DMS79 treated with DMSO at 0.1 percent for 48 hours (cell line): ENCODE data around the gene SV2C.
"Not testable (repeated sequence)": the region's sequence is repeated elsewhere in the genome, so short reads cannot be mapped to it uniquely, and the experiment has no call there.

Experiments
- DNase-seq: peaks from one replicate; lab custom pipeline; 2025; lab: John Stamatoyannopoulos, UW

Gene SV2C

DNA sequence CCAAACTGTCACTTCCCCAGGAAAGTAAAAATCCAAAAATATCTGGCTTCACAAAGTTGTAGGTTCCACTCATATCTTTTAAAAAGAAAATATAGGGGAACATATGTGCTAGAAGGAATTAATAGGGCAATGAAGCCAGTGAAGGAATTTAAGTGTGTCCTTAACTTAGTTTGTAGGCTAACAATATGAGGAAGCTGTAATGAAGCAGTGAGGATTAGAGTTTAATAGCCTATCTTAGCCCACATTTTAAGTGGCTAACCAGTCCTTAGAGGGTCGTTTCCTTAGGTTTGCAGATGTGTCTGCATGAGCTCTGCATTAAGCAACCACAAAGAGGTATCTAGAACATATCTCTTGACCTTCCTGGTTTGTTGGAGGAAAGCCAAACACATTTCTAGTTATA lies 218.7 kb downstream of the SV2C start:
- DNase-seq: not testable (repeated sequence)

DNA sequence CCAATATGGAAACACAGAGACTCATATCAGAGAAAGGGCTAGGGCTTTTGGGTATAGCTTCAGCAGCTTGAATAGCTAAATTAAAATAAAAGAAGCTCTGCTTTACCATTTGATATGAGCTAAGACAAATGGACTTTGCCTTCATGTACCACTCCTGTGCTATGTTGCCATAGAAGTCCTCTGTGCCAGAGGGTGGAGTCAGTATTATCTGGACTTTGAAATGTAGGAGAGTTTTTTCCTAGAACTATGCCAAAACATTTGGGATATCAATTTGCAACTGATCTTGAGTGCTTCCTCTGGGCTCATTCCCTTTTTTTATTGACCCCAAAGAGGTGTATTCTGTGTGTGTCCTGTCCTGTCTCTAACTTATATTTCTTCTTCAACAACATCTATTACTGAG lies 219.5 kb downstream of the SV2C start:
- not testable (repeated sequence) for DNase-seq

DNA sequence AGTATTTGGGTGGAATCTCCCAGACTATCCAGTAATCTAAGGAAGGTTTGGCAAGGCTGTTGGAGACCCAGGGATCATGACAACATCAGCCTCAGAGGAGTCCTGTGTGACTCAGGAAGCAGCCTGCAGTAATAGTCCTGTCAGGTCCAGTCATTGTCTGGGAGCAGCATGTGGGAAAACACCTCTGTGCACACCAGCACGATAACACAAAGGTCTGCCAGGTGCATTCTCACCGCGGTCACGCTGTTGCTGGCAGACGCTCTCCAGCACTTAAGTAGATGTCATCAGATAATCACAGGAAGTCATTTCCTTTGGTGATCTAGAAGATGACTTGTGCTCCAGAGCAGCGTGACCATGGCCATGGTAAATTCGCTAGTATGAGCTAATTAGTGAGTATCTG lies 220.7 kb downstream of the SV2C start:
- no peak for DNase-seq

DNA sequence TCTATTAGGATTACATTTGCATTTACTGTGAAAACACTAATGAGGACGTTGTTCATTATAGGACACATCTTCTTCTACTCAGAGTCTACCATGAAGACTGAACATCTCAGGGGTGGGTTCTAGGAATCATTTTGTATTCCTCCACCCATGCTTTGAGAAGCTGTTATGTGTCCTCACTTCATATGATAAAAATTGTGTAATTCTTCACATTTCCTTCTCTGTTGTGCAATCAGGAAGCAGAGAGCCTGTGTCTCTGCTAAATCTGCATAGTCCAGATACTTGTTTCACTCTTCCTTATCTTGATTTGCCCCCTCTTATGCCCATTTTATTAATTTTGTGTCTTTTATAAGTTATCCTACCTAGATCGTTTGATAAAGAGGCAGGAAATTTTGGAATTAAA lies 222.1 kb downstream of the SV2C start:
- no peak for DNase-seq

DNA sequence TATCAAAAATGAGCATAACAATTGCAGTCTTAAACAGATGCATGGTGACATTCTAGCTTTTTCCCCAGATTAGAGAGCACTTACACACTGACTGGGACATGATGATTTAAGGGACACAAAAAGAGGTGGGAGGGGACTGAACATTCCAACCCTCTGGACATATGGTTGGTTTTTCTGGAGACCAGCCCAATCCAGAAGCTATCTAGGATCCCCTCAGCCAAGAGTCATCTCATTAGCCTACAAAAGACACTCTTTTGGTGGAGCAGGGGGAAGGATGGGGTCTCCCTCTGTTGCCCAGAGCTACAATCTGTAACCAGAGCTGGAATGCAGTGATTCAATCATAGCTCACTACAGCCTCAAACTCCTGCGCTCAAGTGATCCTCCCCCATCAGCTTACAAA lies 222.6 kb downstream of the SV2C start:
- no peak for DNase-seq

DNA sequence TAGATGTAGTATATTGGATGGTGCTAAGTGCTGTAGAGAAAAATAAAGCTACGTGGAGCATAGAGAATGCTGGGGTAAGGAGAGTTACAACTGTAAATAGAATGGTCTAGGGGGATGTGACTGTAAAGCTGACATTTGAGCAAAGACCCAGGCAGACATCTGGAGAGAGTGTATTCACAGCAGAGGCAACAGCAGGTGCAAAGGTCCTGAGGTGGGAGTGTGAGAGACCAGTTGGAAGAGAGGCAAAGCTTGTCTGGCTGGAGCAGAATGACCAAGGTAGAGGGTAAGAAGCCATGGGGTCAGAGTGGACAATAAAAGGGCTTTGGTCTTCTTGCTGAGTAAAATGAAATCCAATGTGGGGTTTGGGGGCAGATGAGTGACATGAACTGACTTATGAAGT lies 227.0 kb downstream of the SV2C start:
- DNase-seq: no peak

DNA sequence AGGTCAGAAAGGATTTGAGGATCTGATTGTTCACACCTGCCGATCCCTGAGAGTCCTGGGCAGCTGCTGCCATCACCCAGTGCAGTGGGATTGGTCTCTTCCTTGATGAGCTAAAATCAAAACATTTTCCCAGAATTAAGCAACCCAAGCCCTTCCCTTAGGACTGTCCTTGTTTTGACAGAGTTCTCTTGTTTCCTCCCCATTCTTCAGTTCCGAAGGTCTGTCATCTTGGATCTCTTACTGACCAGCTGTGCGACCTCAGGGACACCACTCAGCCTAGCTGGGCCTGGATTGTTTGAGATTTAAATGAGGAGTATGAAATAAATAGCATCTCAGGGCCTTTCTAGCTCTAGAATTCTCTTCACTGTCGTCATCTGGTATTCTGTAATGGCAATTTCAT lies 229.6 kb downstream of the SV2C start:
- no peak for DNase-seq

DNA sequence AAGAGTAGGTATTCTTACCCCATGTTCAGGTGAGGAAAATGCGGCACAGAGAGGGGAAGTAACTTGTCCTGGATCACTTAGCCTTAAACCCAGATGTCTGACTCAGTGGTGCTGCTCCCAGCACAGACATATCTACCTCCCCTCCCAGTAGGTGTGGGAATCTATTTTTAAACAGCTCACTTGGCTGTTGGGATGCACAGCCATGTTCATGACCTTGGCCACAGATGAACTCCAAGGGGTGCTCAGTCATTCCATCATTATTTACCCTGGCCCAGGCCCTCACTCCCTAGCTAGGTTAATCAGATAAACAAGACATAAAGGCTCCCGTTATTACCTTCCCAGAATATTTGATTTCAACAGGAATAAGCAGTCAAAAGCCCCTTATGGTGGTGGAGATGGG lies 231.5 kb downstream of the SV2C start:
- DNase-seq: no peak

DNA sequence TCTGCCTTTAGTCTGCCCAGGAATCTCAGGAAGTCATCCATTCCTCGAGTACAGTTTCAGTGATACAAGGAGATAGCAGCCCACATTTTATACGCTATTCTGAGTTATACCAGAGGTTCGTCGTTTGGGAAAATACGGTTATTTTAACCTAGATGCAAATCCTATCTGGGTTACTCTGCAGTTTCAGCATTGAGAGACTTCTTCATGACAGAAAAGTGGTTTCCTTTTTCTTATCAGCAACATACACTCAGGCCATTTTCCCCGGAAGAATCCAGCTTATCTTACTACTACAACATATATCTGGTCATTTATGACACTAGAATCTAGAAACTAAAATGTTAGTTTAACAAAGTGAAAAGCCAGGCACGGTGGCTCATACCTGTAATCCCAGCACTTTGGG lies 236.5 kb downstream of the SV2C start:
- no peak for DNase-seq

DNA sequence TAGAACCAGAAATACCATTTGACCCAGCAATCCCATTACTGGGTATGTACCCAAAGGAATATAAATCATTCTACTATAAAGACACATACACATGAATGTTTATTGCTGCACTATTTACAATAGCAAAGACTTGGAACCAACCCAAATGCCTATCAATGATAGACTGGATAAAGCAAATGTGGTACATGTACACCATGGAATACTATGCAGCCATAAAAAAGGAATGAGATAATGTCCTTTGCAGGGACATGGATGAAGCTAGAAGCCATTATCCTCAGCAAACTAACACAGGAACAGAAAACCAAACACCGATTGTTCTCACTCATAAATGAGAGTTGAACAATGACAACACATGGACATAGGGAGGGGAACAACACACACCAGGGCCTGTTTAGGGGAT lies 240.3 kb downstream of the SV2C start:
- not testable (repeated sequence) for DNase-seq

DNA sequence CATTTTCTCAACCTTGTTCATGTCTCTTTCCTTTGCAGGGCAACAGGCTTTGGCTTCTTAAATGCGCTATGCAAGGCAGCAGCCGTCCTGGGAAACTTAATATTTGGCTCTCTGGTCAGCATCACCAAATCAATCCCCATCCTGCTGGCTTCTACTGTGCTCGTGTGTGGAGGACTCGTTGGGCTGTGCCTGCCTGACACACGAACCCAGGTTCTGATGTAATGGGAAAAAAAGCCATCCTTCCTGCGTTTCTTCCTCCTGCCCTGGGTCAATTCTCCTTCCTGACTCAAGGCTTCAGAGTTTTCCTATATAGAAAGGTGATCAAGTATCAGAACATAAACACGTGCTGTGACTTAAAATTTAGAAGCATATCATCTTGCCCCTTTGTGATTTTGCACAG lies 242.1 kb downstream of the SV2C start:
- no peak for DNase-seq

DNA sequence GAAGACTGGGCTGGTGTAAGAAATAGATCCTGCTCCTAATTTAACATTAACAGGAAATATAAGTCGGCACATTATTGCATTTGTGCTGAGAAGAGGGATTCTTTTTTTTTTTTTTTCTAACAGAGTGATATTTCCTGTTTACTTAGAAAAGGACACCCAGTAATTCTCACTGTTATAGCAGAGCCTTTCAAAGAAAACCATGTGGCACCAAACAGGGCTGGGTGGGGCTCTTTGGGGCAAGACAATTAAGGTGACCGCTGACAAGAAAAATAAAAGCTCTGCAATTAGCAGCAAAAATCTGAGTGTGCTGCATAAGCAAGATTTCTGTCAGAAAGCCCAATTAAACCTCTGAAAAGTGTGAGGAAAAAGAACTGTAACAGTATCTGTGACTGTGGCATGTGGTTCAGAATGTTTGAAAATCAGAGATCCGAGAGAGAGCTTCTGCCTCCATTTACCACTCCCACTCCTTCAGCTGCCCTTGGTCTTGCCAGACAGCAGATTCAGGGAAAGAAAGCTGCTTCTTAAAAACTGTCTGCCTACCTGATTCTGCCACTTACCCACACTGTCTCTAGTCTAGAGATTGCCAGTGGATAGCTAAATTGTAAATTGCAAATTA lies 242.8 kb downstream of the SV2C start:
- DNase-seq: no peak

DNA sequence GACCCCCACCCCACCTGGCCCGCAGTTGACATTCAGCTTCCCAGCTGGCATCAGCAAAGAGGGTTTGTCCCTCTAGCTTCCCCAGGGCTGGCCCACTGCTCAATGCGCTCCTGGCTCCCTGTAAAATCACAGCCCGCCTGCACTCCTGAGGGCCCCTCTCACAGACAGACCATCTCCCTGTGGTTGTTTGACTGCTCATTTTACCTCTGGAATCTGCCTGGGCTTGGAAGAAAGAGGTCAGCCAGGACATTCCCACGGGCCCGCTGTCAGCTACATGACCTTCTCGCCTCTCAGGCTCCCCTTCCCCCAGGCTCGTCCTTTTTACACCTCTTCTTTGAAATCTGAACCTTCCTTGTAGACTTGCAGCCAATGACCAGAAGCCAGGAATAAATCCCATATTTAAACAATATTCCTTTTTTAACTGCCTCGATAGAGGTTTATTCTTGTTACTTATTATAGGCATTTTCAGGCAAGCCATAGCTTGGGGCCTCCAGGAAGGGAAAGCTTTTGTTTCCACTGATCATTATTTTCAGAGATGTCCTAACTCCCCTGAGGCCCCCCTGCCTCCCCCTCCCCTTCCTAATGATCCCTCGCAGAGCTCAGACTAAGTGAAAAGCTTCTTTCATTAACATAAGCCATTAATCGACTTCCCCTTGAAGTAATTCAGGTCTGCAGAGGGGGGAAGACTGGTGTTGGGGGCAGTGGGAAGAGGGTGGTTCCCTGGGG lies 243.6 kb downstream of the SV2C start:
- no peak for DNase-seq

DNA sequence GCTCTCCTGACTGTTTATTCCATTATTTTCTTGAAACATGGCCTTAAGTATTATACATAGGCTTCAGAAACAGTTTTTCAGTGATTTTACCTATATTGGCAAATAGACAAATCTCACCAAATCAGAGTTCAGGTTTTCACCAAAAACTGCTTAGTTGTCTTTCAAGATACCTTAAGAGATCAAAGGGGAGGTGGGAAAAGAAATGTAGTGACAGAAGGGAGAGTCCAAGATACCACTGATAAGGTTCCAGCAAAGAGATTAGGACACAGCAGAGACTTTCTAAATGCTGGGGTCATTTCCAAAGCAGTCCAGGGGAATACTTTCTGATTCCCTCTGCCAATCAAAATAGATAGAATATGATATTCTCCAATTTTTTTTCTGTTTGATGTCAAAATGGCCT lies 246.2 kb downstream of the SV2C start:
- DNase-seq: no peak

DNA sequence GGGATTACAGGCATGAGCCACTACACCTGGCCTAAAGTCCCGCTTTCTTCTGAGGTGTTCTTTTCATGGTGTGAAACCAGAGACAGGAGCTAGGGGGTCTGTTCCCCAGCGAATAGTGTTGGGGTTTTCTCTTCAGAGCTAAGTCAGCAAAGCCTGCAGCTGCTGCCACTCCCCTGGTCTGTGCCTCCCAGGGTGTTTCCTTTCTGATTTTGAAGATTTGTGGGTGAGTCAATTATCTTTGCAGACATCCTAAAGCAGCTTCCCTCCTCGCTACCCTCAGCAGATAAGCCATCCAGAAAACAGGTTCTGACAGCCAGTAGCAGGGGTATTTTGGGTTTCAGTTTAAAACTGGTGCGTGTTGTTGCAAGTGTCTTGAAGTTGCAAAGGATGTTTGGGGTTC lies 247.9 kb downstream of the SV2C start:
- DNase-seq: no peak

DNA sequence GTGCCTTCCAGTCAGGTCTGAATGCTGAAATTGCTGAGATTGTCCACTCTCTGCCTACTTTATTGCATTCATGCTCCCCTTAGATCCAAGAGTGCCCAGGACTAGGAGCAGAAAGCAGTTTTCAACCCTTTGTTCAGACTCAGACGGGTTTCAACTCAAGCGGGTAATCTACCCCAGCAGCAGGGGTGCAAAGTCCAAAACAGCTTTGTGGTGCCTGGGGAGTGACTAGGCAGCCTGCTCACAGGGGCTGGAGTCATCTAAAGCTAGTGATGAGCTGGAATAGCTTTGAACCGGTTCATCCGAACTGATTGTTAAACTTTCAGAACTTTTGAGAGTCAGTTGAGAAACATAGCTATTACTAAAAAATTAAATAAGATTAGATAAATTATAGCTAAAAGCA lies 248.9 kb downstream of the SV2C start:
- DNase-seq: no peak

DNA sequence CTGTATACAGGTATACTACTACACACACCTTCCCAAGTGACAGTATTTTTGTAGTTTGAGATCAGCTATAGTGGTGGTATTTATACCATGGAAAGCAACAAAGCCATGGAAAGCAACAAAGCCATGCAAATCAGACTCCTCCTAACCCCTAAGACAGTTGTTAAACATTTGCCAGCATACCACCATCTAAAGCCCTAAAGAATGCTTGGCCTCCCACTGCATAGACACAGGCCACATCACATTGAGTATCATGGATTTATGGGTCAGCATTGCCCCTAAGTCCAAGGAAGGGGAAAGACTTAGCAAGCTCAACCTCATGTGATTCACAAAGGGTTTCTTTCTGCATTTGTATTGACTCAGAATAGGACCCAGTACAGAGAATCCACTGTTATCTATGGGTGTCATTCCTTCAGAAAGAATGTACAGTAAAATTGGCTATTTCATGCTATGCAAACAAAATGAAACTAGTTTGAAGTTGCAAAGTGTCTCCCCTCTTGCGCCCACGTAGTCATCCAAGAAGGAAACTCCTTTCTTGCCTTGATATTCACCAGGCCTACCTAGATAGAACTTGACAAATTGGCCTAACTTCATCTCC lies 249.5 kb downstream of the SV2C start:
- no peak for DNase-seq

DNA sequence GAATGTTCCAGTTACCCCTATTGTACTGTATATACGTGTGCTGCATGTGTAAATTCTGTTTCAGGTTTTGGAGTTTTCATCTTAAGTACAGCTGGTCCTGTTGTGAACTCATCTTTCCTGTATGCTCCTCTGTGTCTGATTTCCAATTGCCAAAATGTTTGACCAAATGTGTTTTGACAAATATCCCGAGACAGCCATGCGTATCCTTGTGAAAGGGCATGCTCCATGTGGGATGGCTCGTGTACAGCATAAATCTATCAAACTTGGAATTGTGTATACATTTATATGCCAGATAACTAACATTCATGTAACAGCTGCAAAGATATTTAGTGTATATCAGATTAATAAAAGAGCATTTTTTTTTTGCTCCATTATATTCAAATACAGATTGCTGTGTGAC lies 250.4 kb downstream of the SV2C start:
- no peak for DNase-seq

DNA sequence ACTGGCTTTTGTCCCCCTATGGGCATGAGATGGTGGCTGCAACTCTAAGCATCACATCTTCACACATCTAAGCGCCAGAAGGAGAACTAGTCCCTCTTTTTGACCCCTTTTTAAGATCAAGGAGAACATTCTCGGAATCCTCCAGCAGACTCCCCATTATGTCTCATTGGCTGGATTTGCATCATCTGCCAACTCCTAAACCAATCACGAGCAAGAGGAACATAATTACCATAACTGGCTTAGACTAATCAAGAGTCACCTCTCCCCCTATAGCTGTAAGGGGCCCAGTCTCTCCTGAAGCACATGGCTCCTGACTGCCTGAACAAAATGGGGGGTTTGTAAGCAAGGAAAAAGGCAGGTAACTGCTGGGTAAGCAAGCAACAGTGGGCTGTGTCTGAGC lies 251.4 kb downstream of the SV2C start:
- DNase-seq: no peak

DNA sequence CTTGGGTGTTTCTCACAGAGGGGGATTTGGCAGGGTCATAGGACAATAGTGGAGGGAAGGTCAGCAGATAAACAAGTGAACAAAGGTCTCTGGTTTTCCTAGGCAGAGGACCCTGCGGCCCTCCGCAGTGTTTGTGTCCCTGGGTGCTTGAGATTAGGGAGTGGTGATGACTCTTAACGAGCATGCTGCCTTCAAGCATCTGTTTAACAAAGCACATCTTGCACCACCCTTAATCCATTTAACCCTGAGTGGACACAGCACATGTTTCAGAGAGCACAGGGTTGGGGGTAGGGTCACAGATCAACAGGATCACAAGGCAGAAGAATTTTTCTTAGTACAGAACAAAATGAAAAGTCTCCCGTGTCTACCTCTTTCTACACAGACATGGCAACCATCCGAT lies 252.3 kb downstream of the SV2C start:
- DNase-seq: not testable (repeated sequence)

DNA sequence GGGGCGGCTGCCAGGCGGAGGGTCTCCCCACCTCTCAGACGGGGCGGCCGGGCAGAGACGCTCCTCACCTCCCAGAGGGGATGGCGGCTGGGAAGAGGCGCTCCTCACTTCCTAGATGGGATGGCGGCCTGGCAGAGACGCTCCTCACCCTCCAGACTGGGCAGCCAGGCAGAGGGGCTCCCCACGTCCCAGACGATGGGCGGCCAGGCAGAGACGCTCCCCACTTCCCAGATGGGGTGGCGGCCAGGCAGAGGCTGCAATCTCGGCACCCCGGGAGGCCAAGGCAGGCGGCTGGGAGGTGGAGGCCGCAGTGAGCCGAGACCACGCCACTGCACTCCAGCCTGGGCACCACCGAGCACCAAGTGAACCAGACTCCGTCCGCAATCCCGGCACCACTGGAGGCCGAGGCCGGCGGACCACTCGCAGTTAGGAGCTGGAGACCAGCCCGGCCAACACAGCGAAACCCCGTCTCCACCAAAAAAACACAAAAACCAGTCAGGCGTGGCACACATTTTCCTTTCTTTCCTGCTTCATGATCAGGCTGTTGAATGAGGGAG lies 253.1 kb downstream of the SV2C start:
- DNase-seq: not testable (repeated sequence)

DNA sequence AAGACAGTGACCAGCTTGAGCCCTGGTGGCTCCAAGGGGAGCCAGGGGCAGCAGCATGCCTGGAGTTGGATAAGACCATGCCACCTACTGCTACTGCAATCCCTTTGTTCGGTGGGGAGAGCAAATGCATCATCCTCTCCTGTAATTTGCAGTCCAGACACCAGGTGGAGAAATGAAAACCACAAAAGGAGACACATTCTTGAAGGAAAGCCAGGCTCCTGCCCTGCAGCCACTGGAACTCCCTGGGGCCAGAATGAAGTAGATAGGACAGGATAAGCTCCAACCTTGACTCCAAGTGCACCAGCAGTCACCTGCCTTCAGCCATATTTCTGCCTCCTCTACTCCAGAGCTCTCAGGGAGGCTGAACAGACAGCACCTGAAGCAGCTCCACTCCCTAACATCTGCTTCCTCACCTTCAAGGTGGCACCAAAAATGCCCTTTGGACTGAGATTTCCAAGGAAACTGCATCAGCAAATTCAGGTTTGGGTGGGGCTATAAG lies 254.8 kb downstream of the SV2C start:
- DNase-seq: no peak

DNA sequence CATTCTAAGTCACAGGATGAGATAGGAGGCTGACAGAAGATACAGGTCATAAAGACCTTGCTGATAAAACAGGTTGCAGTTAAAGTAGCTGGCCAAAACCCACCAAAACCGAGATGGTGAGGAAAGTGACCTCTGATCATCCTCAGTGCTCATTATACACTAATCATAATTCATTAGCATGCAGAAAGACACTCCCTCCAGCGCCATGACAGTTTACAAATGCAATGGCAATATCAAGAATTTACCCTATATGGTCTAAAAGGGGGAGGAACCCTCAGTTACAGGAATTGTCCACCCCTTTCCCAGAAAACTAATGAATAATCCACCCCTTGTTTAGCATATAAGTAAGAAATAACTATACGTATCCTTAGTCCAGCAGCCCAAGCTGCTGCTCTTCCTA lies 256.7 kb downstream of the SV2C start:
- no peak for DNase-seq
